NCI-H2107 (cell line): Measurements from ENCODE around the gene DPP6.
A peak's percentile ranks its signal among the peaks of the same experiment; 100 is the strongest.
"Not testable (repeated sequence)": the region's sequence is repeated elsewhere in the genome, so short reads cannot be mapped to it uniquely, and the experiment has no call there.

Experiments
- DNase-seq: peaks from one replicate; lab custom pipeline; 2025; lab: John Stamatoyannopoulos, UW

The DPP6 gene

DNA sequence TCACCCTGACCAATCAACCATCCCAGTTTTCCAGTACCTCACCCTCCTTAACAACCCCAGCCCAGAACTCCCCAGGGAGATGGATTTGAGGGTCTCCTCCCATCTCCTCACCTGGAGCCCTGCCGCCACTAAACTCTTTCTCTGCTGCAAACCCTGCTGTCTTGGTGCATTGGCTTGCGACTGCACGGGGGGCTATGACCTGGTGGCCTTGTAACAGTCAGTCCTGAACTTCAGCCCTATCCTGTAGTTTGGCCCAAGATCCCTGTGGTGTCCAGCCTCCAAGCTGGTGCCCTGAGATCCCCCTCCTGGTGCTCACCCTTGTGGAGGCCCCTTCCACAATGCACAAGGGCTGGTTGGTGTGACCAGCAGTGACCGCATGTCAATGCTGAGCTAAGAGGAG is 858.8 kb downstream of the DPP6 start:
- DNase-seq = no peak

DNA sequence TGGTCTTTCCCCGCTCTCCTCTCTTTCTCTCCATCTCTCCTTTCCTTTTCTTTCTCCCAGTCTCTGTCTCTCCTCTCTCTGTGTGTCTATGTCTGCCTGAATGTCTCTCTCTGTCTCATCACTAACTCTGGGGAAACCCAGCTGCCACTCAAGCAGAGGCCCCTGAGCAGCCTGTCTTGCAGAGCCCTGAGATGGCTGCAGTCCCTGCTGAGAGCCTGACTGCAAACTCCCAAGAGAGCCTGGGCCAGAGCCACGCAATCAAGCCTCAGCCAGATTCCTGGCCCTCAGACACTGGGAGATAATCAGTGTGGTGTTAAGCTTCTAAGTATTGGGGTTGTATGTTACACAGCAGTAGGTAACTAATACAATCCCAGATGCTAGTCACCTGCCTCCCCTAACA is 859.2 kb downstream of the DPP6 start:
- no peak for DNase-seq

DNA sequence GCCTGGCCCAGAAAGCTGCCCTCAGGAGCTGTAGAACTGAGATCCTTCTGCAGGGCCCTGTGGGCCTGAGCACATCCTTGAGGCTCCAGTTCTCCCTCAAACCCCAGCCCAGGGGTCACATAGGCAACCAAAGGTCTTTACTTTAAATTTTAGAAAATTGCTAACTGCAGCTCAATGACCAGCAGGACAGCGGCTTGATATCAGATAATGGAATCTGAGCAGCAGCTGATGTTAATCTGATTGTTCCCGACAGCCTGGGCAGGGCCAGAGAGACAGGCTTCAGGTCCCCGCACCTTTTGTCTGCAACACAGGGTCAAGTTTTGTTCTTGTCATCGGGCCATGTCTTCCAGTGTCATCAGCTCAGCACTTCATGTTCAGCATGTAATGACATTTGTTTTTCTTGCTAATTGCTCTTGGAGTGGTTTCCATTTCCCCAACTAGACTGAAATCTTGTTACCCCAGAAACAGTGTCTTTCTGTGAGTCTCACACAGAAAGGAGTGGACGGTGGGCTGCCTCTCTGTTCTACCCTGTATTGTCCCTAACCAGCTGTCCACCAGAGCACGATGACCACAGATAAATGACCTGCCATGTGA is 859.8 kb downstream of the DPP6 start:
- DNase-seq = no peak

DNA sequence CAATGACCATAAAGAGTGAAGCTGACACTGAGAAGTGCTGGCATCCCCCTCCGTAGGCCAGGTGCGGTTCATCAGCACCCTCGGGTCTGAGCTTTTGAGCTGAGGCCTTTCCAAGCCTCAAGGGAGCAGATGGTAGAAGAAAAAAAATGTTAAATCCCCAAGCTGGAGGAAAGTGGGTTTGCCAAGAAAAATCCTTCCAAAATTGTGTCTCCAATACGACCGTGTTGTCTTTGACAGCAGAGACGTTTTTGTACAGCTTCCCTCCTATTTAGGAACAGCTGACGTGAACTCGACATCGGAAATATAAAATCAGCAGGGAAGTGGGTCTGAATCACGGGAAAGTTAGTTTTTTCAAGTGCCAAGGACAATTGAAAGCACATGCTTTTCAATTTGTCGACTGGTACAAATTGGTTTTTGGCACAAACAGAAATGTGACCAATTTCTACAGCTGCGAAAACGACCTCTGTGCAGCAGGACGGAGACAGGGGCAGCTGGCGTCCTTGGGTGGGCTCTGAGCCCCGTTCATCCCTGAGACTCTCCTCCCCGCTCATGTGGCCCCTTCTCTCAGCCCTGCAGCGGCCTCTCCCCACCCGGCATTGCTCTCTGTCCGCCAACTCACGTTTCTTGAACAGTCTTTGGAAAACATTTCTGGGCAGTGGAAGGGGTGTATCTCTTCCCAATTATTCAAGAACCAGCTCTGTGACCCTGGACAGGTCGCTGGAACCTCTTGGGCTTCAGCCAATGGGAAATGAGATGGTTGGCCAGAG is 860.9 kb downstream of the DPP6 start:
- DNase-seq = no peak

DNA sequence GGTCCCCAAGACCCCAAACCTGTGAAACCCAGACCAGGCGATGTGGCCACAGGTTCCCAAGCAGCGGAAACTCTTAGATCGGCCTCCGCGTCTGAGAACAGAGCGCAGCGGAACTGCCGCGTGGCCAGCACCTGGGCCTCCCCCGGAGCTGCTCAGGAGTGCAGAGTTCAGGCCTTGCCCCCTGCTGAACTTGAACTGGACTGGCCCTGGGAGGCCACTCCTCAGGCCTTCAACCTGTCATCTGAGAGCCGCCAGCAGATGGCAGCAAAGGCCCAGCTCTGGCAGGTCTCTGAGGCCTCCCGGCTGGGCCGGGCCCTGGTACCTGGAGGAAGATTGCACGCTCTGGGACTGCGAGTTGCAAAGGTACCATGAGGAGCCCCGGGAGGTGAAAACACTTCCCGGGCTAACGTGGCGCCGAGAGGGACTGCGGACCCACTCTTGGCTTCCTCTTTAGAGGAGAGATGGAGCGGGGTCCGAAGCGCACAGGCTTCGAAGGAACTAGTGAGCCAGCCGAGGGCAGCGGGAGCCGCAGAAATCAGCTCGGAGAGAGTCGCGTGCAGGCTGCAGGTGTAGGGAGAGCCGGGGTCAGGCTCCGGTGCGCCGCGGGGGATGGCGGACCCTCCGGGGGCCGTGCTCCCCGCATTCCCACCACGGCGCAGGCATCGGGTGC is 861.6 kb downstream of the DPP6 start:
- peak; percentile 51 for DNase-seq

DNA sequence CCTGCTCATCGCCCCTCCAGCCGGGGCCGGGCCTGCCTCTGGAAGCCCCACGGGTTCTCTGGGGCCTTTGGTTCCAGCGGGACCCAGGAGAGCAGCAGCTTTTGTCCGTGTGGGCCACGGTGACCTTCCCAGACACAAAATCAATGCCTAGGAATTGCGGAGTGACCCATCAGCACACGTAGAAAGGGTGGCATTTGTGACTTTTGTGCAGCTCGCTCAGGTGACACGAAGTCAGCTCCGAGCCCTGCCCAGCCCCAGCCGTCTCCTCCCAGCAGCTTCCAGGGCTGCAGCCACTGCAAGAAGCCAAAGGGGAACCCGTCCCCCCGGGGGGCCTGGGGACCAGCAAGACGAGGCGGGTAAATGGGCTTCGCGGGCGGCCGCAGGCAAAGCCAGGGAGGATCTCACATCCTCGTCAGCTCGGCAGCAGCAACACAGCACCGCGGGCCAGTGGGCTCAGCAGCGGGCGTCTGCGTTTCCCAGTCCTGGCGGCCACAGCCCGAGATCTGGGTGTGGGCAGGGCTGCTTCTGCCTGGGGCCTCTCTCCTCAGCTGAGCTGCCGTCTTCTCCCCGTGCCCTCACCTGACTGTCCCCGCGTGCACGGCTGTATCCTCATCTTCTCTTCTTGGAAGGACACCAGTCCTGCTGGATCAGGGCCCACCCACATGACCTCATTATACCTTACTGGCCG is 862.3 kb downstream of the DPP6 start:
- no peak for DNase-seq

DNA sequence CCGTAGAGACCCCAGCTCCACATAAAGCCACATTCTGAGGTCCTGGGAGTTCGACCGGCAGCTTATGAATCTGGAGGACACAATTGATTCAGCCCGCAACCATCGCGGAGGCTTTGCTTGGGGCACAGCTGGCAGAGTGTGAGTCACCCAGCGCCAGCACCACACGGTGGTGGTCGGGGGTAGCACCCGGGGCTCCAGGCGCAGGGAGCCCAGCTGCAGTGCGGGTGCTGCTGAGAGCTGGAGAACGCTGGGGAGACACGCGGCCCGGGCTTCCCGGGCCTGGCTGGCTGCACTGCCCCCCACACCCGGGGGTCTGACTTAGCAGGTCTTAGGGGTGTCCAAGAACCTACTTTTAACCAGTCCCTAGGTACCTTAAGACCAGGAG is 862.8 kb downstream of the DPP6 start:
- no peak for DNase-seq

DNA sequence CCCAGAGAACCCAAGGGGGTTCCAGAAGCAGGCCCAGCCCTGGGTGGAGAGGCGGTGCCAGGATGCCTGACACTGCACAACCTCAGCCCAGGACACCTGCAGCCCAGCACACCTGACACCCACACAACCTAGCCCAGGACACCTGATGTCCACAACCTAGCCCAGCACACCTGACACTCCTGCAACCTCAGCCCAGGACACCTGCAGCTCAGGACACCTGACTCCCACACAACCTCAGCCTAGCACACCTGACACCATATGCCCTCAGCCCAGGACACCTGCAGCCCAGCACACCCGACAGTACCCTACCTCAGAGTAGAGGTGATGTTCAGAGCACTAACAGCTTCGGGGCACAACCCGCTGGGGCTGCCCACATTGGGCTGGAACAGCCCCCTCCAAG is 863.4 kb downstream of the DPP6 start:
- DNase-seq = no peak

DNA sequence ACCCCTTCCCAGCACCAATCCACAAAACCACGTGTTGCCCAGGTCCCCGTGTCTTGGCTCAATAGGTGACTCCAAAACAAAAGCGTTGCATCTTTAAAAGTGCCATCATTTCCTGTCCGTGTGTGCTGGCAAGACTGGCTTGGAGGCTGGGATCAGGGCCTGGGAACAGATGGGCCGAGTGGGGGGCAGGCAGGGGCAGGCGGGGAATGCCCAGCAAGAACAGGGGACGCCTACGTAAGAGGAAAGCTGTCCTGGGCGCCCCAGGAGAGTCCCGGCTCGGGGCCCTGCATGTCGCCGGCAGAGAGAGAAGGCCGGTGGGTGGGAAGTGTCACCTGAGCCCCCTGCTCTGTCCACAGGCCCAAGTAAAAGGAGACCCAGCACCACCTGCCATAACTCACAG is 864.2 kb downstream of the DPP6 start:
- no peak for DNase-seq

DNA sequence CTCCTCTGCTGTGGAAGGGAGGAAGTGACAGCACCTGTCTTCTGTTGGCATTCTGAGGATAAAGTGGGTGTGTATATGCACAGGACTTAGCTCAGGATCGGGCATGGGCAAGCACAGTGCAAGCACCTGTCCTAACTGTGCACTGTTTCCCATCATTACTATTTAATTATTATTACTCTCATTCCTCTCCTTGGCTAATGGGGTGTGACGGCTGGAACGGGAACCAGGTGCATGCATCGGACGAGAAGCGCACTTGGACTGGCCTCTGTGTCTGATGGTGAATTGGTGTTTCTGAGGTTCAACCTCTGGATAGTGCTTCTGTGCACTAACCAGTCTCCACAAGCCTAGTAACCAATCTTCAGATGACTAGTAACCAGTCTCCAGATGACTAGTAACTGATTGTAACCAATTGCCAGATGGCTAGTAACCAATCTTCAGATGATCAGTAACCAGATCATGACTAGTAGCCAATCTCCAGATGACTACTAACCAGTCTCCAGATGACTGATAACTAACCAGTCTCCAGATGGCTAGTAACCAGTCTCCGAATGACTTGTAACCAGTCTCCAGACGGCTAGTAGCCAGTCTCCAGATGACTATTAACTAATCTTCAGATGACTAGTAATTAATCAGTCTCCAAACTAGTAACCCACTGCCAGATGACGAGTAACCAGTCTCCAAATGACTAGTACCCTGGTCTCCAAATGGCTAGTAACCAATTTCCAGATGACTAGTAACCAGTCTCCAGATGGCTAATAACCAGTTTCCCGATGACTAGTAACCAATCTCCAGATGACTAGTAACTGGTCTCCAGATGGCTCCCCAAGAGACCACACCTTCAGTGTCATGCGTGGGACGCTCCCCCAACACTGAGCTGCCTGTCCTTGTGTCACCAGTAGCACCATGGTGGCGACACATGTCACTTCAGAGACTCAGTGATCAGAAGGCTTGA is 864.9 kb downstream of the DPP6 start:
- DNase-seq = no peak

DNA sequence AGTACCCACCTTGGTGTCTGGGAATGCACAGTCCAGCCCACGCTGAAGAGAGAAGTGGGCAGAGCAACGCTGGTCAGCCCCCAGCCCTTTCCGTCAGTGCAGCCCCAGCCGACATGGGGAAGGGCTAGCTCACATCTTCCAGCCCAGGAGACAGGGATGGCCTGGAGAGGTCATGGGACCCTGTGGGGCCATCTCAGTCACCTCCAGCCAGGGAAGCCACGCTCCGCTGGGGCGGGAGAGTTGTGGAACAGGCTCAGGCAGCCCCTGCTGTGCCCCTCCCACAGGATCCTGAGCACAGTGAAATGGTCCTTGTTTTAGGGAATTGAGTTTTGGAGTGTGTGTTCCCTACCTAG is 865.6 kb downstream of the DPP6 start:
- DNase-seq = no peak

DNA sequence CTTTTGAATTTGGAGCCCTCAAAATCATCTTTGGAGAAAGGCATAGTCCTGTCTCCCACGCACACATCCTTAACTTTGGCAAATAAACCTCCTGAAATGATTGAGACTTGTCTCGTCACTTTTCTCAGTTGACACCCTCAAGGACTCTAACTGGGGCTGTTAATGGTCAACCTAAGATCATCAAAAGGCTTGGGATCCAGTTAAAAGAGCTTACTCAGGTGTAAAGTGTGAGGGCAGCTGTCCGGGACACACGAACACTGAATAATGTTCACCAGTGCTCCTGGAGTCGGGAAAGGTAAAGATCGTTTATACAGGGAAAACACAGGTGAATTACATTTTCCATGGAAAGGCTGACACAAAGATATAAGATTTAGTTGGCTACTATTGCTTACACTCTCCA is 866.1 kb downstream of the DPP6 start:
- DNase-seq = no peak

DNA sequence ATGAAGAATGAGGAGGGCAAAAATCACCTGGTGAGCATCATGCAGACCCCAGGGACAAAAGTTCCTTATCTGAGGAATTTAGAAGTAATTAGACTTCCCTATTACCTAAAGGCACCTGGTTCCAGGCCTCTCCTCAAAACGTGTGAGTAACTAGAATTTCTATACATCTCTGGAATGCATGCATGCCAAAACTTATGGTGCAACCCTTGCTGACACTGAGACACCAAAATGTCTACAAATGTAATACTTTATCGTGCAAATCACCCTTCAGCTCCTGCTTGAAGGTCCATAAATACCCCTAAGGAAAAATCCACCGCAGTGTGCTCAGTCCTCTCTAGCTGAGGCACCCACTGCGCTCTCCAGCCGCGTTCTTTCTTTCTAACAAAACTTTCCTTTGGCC is 866.5 kb downstream of the DPP6 start:
- no peak for DNase-seq

DNA sequence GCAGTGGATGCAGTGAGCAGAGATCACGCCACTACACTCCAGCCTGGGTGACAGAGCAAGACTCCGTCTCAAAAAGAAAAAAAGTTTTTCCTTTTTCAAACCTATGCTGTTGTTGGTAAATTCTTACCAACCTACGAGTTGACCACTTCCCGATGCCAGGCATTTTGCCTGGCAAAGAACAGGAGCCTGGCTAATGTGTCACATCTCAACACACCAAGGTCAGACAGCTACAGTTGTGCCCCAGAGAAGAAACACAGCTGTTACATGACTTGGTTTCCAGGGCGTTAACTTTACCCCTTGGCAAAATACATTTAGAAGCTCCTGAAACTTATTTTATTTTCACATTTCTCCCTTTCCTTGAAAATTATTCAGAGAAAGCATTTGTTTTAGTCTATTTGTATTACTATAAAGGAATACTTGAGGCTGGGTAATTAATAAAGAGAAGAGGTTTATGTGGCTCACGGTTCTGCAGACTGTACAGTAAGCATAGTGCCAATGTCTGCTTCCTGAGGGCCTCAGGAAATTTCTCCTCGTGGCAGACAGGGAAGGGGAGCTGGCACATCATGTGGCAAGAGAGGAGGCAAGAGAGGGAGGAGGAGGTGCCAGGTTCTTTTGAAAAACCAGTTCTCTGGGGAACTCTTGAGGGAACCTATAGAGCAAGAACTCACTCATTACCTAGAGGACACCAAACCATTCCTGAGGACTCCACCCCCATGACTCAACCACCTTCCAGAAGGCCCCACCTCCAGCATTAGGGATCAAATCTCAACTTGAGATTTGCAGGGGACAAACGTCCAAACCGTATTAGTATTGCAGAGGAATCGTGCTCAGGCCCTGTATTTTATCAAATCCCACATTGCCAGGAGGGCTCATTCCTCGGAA is 867.4 kb downstream of the DPP6 start:
- no peak for DNase-seq

DNA sequence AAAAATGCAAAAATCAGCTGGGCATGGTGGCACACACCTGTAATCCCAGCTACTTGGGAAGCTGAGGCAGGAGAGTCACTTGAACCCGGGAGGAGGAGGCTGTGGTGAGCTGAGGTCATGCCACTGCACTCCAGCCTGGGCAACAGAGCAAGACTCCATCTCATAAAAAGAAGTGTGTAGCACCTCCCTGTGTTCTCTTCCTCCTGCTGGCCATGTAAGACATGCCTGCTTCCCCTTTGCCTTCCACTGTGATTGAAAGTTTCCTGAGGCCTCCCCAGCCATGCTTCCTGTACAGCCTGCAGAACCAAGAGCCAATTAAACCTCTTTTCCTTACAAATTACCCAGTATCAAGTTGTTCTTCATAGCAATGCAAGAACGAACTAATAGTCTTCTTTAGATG is 870.3 kb downstream of the DPP6 start:
- not testable (repeated sequence) for DNase-seq

DNA sequence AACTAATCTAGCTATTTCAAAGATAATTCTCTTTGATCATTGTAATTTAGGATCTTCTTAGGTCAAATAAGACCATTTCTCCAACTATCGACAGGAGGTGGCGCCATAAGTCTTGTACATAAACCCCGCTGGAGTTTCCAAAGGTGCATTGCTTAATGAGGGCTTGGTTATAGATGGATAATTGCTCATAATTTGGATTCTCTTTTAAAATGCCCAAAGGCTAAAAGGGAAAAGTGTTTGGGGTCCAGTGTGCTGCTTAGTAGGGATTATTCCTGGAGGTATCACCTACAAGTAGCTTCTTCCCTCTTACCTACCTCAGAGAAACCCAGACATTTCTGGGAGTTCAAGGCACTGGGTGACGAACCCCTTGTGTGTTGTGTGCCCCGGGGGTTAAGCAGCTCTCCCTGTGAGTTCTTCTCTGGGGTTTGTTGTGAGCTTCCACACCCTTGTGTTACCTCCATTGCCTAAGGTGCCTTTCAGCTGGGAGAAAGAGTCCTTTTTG is 875.5 kb downstream of the DPP6 start:
- peak; percentile 76 for DNase-seq

DNA sequence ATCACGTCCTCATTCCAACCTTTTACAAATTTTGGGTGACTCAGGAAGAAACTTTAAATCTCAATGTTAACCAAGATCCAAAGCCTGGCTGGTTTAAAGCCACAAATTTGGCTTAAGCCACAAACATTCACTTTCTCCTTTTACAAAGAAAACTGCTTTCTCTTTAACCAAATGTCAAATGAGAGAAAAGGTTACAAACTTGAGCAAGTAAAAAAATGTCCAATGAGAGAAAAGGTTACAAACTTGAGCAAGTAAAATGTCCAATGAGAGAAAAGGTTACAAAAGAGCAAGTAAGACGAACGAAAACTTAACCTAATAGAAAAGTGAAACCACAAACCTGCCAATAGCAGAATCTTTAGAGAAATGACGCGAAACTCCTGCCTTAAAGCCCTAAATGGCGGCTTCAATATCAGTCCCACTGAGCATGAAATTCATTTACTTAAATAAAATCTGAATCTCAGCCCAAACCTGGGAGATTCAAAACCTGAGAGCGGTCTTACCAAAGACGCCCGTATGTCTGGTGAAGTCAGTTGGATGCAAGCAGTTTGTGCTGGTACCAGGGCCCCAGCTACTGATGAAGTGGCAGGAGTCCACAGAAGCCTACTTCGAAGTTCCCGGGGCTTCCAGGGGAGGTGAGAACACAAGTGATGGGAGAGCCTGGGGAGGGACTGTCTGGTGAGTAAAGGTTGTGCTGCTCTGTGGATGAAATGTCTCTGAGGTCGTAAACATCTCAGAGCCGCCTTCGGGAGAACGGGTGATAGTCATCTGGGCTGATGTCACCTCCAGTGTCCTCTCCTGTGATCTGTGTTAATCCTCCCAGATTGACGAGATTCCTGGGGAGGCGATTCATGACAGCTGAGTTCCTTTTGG is 876.2 kb downstream of the DPP6 start:
- peak; percentile 66 for DNase-seq

DNA sequence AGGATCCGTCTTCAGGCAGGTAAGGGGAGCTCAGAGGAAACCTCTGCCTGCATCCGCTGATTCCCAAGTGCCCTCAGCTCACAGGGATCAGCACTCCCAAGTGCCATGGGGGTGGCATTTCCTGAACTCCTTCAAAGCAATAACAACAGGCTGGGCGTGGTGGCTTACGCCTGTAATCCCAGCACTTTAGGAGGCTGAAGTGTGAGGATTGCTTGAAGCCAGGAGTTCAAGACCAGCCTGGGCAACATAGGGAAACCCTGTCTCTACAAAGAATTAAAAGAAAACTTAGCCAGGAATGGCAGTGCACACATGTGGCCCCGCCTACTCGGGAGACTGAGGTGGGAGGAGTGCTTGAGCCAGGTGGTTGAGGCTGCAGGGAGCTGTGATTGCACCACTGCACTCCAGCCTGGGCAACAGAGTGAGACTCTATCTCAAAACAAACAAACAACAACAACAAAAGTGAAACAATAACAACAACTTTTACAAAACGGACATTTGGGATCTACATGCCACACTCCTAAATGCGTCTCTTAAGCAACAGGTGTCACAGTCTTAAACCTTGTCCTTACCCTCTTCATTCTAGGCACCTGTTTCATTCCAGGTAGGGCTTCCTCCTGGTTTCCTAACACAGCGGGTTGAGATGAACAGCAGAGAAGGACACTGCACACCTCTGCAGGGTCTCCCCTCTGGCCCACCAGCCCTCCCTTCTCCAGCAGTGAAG is 877.0 kb downstream of the DPP6 start:
- no peak for DNase-seq

DNA sequence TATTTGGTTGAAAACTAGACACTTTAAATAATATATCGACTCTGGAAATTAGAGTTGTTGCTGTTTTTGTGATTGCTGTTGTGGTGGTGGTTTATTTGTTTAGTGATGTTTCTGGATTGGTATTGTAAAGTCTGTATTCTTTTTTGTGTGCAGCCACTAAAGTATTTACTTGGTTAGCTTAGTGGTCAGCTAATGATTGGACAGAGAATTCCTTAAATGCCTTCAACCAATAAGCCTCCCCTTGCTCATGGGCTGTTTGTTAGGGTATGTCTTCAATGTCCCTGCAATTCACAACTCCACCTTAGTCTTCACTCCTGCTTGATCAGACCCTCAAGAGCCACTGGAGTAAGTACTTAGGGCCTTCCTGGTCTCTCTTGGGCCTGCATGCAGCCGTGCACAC is 879.7 kb downstream of the DPP6 start:
- no peak for DNase-seq
